Skeletal muscle tissue (tissue), 4 donors: ENCODE results near the gene IGFBP1. TPM values are rescaled to one million over a fixed set of nuclear protein-coding genes. Genes with fewer than 3 reads are reported as not detected.
"Not testable (repeated sequence)": the region's sequence is repeated elsewhere in the genome, so short reads cannot be mapped to it uniquely, and the experiment has no call there.

ENCODE experiments used
- H3K27ac ChIP-seq: one replicate; pipeline ENCODE4 v1.7.0; 2013; ENCODE audit warnings: mild to moderate bottlenecking, low read depth, low read length, inconsistent platforms
- H3K27me3 ChIP-seq, 3 donors: one replicate each; pipeline ENCODE4 v1.7.0; 2013; ENCODE audit warnings: low read length in 3 of 3; ENCODE audit not compliant: control insufficient read depth in 3 of 3, insufficient read depth in 3 of 3
- H3K36me3 ChIP-seq, 3 donors: one replicate each; pipeline ENCODE4 v1.7.0; 2013; ENCODE audit warnings: low read length in 3 of 3; ENCODE audit not compliant: control insufficient read depth in 3 of 3, insufficient read depth in 3 of 3
- H3K4me1 ChIP-seq, 3 donors: one replicate each; pipeline ENCODE4 v1.7.0; 2013; ENCODE audit warnings: low read length in 3 of 3, mild to moderate bottlenecking in 3 of 3; ENCODE audit not compliant: control insufficient read depth in 3 of 3, insufficient read depth in 3 of 3
- H3K4me3 ChIP-seq, 3 donors: one replicate each; pipeline ENCODE4 v1.7.0; 2013; ENCODE audit warnings: low read length in 3 of 3
- H3K9ac ChIP-seq, 3 donors: one replicate each; pipeline ENCODE4 v1.7.0; 2013; ENCODE audit warnings: low read length in 3 of 3, mild to moderate bottlenecking in 3 of 3, moderate library complexity in 2 of 3, low read depth in 1 of 3
- H3K9me3 ChIP-seq, 3 donors: one replicate each; pipeline ENCODE4 v1.7.0; 2013; ENCODE audit warnings: low read length in 3 of 3; ENCODE audit not compliant: control insufficient read depth in 3 of 3
- total RNA-seq: library from RNA; depleted of rRNA; stranded (reverse); fragments of >200 nt; gene quantifications from one replicate; pipeline ENCODE4 v1.2.3, GENCODE V29; 2014
- donor health status: Osteomylitis.

The IGFBP1 gene
- total RNA-seq: not detected

DNA sequence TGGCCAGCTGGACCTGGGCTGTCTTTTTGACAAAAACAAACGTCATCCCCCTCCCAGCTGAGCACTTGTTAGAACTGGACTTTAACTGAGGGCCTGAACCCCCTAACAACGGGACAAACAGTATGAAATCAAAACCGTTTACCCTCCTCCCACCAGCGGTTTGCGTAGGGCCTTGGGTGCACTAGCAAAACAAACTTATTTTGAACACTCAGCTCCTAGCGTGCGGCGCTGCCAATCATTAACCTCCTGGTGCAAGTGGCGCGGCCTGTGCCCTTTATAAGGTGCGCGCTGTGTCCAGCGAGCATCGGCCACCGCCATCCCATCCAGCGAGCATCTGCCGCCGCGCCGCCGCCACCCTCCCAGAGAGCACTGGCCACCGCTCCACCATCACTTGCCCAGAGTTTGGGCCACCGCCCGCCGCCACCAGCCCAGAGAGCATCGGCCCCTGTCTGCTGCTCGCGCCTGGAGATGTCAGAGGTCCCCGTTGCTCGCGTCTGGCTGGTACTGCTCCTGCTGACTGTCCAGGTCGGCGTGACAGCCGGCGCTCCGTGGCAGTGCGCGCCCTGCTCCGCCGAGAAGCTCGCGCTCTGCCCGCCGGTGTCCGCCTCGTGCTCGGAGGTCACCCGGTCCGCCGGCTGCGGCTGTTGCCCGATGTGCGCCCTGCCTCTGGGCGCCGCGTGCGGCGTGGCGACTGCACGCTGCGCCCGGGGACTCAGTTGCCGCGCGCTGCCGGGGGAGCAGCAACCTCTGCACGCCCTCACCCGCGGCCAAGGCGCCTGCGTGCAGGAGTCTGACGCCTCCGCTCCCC is at the start of gene IGFBP1:
Gene IGFBP1 (plus strand): TSS at position 304 of the 808 bp plus-strand sequence. CDS start 165 bp downstream, at position 469.
- no peak within 1 kb of the TSS for H3K27ac ChIP-seq
- H3K9ac ChIP-seq: no peak within 1 kb of the TSS
- no peaks in the 10 kb centered on the region for H3K36me3 ChIP-seq
- peaks cover 48 to 56% (median 48%) of the 10 kb centered on the region in 3 donors for H3K27me3 ChIP-seq
- no peaks in the 10 kb centered on the region for H3K9me3 ChIP-seq
- peaks cover 4 to 7% (median 6%) of the 10 kb centered on the region in 3 donors for H3K4me1 ChIP-seq
- peak within 1 kb of the TSS in 2 of 3 donors; percentile 32 to 41 for H3K4me3 ChIP-seq

DNA sequence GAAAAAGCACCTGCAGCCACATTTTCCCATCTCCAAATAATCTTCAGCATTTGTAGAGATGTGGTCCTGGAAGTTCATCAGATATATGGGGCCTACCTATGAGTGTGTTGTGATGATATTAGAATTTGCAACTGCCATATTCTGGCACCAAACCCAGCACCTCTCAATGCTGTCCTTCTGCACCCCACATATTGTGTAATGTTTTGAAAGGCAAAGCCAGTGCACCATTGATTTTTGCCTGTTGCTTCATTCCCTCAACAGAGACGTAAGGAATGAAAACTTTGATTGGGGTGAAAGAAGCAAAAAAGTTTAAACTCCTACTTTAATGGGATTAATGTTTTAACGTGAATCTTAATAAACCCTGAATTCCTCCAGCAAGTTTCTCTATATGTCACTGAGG is 49.4 kb upstream of the IGFBP1 start:
- not testable (repeated sequence) for H3K36me3 ChIP-seq, H3K27ac ChIP-seq, H3K27me3 ChIP-seq, H3K4me1 ChIP-seq, H3K4me3 ChIP-seq, H3K9me3 ChIP-seq, H3K9ac ChIP-seq

DNA sequence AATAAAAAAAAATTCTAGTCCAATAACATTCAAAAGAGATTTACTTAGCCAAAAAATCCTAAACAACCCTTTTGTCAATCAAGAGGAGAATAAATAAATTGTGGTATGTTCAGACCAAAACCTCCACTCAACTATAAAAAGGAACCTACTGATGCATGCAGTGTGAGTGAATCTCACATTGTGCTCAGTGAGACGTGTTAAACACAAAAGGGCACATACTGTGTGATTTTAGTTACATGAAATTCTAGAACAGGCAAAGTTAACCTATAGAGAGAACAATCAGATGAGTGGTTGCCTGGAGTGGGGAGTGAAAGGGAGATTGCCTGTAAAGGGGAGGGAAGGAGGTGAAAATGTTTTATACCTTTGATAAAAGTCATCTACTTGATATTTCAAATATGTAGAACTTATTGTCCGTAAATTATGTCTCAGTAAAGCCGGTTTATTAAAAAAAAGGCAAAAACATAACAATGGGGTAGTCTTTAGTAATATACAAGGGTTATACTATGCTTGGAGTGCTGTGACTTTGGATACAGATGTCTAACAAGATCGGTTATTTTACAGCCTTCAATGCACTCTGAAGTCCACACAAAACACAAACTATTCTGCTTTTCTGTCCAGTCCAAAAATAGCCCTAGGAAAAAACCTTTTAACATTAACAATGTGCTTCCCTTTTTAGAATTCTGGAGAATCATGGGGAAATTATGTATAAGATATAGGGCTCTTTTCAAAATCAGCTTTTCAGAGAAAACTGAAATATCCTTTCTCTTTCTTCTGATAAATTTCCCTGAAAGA is 46.2 kb upstream of the IGFBP1 start:
- H3K9me3 ChIP-seq, H3K4me1 ChIP-seq, H3K36me3 ChIP-seq, H3K27me3 ChIP-seq, H3K4me3 ChIP-seq, H3K9ac ChIP-seq, H3K27ac ChIP-seq: not testable (repeated sequence)

DNA sequence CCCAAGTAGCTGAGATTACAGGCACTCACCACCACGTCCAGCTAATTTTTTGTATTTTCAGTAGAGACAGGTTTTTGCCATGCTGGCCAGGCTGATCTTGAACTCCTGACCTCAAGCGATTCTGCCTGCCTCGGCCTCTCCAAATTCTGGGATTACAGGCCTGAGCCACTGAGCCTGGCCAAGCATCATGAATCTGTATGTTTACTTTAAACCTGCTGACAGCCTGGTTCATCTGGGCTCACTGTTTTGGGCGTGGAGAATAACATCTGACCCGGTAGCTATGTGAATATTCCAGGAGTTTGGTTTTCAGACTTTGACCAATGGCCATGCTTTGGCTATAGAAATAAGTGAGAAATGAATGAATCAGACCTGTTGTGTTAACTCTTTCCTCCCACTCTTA is 41.8 kb upstream of the IGFBP1 start:
- not testable (repeated sequence) for H3K9me3 ChIP-seq, H3K27me3 ChIP-seq, H3K36me3 ChIP-seq, H3K4me3 ChIP-seq, H3K4me1 ChIP-seq, H3K27ac ChIP-seq, H3K9ac ChIP-seq

DNA sequence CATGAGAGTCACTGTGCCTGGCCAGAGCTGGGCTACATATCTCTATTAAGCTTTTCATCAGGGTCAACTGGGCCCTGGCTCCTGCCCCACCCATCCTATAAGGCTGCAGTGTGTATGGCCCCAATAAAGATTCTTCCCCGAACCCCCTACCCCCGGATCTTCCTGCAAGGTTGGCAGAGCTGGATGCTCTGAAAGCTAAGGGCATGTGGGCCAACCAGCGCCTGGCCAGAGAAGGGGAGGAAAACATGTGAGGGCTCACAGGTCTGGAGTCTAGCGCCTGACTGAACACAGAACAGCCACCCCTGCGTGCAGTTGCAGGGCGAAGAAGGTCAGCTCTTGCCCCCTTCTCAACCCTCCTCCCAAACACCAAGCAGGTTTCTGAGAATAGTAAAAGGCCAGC is 39.6 kb upstream of the IGFBP1 start:
- not testable (repeated sequence) for H3K36me3 ChIP-seq, H3K27me3 ChIP-seq, H3K27ac ChIP-seq, H3K4me1 ChIP-seq, H3K9me3 ChIP-seq, H3K4me3 ChIP-seq, H3K9ac ChIP-seq

DNA sequence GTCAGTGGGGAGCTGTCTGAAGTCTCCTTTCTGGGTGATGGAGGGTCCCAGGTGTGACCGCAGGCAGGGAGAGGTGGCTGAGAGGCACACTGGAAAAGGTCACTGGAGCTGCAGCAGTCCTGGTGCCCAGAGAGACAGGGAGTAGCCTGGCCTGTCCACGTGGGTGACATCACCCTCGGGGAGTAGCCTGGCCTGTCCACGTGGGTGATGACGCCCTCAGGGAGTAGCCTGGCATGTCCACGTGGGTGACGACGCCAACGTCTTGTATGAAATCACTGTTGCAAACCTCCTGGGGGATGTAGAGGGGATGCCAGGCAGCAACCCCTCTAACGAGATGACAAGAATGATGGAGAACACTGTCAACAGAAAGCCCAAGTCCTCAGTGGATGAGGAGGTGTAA is 35.3 kb upstream of the IGFBP1 start:
- H3K36me3 ChIP-seq, H3K27me3 ChIP-seq, H3K4me3 ChIP-seq, H3K4me1 ChIP-seq, H3K9me3 ChIP-seq, H3K27ac ChIP-seq, H3K9ac ChIP-seq: not testable (repeated sequence)

DNA sequence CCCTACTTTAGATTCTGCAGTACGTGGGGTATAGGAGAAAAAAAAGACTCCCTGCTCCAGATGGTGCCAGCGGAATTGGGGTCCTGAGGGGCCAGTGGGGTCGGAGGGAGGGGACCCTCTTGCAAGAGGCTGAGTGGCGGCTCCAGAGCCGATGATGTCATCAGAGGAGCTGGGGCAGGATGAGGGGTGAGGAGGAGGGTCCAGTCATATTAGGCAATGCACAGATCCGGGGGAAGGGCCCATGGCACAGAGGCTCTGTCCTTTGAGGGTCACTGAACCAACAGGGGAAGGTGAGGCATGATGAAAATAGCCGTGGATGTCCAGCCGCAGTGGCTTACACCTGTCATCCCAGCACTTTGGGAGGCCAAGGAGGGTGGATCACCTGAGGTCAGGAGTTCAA is 34.8 kb upstream of the IGFBP1 start:
- H3K9me3 ChIP-seq, H3K36me3 ChIP-seq, H3K4me1 ChIP-seq, H3K9ac ChIP-seq, H3K27me3 ChIP-seq, H3K4me3 ChIP-seq, H3K27ac ChIP-seq: not testable (repeated sequence)

DNA sequence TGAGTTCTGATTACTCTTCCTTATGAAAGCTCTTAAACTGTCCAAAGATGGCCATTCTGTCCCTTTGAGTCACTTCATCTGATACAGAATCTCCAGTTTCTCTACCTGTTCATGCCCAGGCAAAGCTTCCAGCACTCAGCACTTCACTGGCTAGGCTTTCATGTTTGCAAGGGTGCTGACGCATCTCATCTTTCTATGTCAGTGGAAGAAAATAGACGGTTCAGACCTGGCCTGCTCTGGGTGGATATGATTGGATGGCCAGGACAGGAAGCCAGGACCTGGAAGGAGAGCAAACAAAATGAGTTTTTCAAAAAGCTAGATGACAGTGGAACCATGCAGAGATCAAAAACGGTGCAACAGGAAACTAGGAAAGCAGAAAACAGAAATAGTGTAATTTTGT is 32.6 kb upstream of the IGFBP1 start:
- H3K27me3 ChIP-seq, H3K4me3 ChIP-seq, H3K9ac ChIP-seq, H3K4me1 ChIP-seq, H3K9me3 ChIP-seq, H3K36me3 ChIP-seq, H3K27ac ChIP-seq: not testable (repeated sequence)

DNA sequence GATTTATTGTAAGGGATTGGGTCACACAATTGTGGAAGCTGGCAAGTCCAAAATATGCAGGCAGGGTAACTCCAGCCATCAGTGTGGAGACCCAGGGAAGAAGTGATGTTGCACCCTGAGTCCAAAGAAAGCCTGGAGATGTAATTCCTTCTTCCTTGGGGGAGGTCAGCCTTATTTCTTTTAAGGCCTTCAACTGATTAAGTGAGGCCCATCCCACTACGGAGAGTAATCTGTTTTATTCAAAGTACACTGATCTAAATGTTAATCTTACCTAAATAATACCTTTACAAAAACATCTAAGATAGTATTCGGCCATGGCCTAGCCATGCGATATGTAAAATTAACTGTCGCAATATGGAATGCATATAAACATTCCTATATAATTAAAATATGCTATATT is 31.4 kb upstream of the IGFBP1 start:
- H3K9me3 ChIP-seq, H3K27me3 ChIP-seq, H3K9ac ChIP-seq, H3K27ac ChIP-seq, H3K4me3 ChIP-seq, H3K36me3 ChIP-seq, H3K4me1 ChIP-seq: not testable (repeated sequence)

DNA sequence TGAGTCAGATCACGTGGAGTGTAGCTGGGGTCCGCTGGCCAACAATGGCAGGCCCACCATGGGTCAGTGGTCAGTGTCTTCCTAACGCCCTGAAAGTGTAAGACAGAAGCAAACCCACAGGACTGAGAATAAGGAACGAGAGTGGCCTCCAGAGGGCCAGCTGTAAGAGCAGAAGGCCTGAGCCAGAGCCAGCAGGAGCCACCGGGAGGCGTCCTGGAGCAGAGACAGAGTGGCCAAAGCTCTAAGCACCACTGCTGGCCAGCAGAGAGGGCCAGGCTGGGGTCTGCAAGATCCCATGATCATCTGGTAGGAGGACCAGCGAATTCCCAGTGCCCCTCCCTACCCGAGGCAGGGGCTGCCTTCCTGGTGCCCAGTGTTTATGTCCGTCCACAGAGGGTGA is 24.6 kb upstream of the IGFBP1 start:
- H3K9me3 ChIP-seq: no peaks in the 10 kb centered on the region
- H3K27me3 ChIP-seq: peaks cover 3 to 37% (median 24%) of the 10 kb centered on the region in 3 donors
- H3K4me1 ChIP-seq: no peaks in the 10 kb centered on the region
- no peak overlapping the region for H3K9ac ChIP-seq
- no peaks in the 10 kb centered on the region for H3K36me3 ChIP-seq
- H3K4me3 ChIP-seq: no peak overlapping the region
- no peak overlapping the region for H3K27ac ChIP-seq
